PC-3 (cell line): ENCODE results near the gene MBNL1. TPM values are rescaled to one million over a fixed set of nuclear protein-coding genes. Genes with fewer than 3 reads are reported as not detected.

ENCODE experiments used
- ATAC-seq: fragments of 200-7000 bp; cut with Tn5 transposase; 2 replicates; pipeline ENCODE4 v1.9.1; 2020; ENCODE audit warnings: mild to moderate bottlenecking, moderate library complexity
- BruUV-seq: library from RNA; stranded (reverse); fragments of 400-500 nt; replicated peaks from 2 replicates; lab custom pipeline; 2021; lab: Mats Ljungman, UMichigan
- CTCF ChIA-PET: fragments of 300-600 bp; sonication (Branson Sonifier 250); formaldehyde crosslinking; loops from one replicate; lab custom pipeline; 2022; ENCODE audit warnings: antibody characterized with exemption; lab: Charles Lee
- POLR2A ChIA-PET: fragments of 300-600 bp; sonication (Branson Sonifier 250); formaldehyde crosslinking; loops from one replicate; lab custom pipeline; 2022; ENCODE audit warnings: antibody characterized with exemption; ENCODE audit not compliant: unreplicated experiment; lab: Charles Lee
- DNase-seq: peaks from one replicate; pipeline ENCODE4 v3.0.0-alpha.2; 2015
- H2AFZ ChIP-seq: fragments of 300-600 bp; sonication (generic); 2 replicates; pipeline ENCODE4 v1.6.0; 2016; ENCODE audit warnings: antibody characterized with exemption, low read length
- H3F3A ChIP-seq: fragments of 300-600 bp; sonication (generic); one replicate; pipeline ENCODE4 v1.6.0; 2017; ENCODE audit warnings: antibody characterized with exemption, low read length, control low read depth, mild to moderate bottlenecking; ENCODE audit not compliant: unreplicated experiment
- H3K27ac ChIP-seq: fragments of 300-600 bp; sonication (generic); 2 replicates; pipeline ENCODE4 v1.5.1; 2016; ENCODE audit warnings: mild to moderate bottlenecking, low read length
- H3K27me3 ChIP-seq: fragments of 300-600 bp; sonication (generic); 2 replicates; pipeline ENCODE4 v1.6.1; 2016; ENCODE audit warnings: low read length, mixed read lengths
- H3K36me3 ChIP-seq: fragments of 300-600 bp; sonication (generic); 2 replicates; pipeline ENCODE4 v1.6.1; 2016; ENCODE audit warnings: low read depth, mixed run types, low read length, mixed read lengths
- H3K4me1 ChIP-seq: fragments of 300-600 bp; sonication (generic); 2 replicates; pipeline ENCODE4 v1.5.1; 2016; ENCODE audit warnings: low read length; ENCODE audit not compliant: insufficient read depth
- H3K4me2 ChIP-seq: fragments of 300-600 bp; sonication (generic); 2 replicates; pipeline ENCODE4 v1.6.0; 2016; ENCODE audit warnings: low read length
- H3K4me3 ChIP-seq: fragments of 300-600 bp; sonication (generic); 2 replicates; pipeline ENCODE4 v1.5.1; 2016; ENCODE audit warnings: mild to moderate bottlenecking, low read length, mixed read lengths
- H3K79me2 ChIP-seq: fragments of 300-600 bp; sonication (generic); 2 replicates; pipeline ENCODE4 v1.6.1; 2017; ENCODE audit warnings: low read length, mixed read lengths
- H3K9ac ChIP-seq: fragments of 300-600 bp; sonication (generic); 2 replicates; pipeline ENCODE4 v1.6.0; 2016; ENCODE audit warnings: mild to moderate bottlenecking, low read length
- H3K9me2 ChIP-seq: fragments of 300-600 bp; sonication (generic); replicated peaks from 2 replicates; pipeline ENCODE4 v1.6.1; 2016; ENCODE audit warnings: mixed run types, low read length, mixed read lengths
- H3K9me3 ChIP-seq: fragments of 300-600 bp; sonication (generic); 2 replicates; pipeline ENCODE4 v1.6.1; 2016; ENCODE audit warnings: low read length, mixed read lengths
- H4K20me1 ChIP-seq: fragments of 300-600 bp; sonication (generic); 2 replicates; pipeline ENCODE4 v1.6.1; 2016; ENCODE audit warnings: low read length, mixed read lengths
- CTCF ChIP-seq: fragments of 300-600 bp; sonication (generic); conservative IDR thresholded peaks from 2 replicates; pipeline ENCODE4 v1.5.1; 2017; ENCODE audit warnings: antibody characterized with exemption, low read depth, mild to moderate bottlenecking, low read length
- EZH2 ChIP-seq: fragments of 300-600 bp; sonication (generic); IDR thresholded peaks from one replicate; pipeline ENCODE4 v1.6.1; 2017; ENCODE audit warnings: antibody characterized with exemption, mild to moderate bottlenecking, low read length; ENCODE audit not compliant: unreplicated experiment
- EZH2phosphoT487 ChIP-seq: fragments of 300-600 bp; sonication (generic); IDR thresholded peaks from 2 replicates; pipeline ENCODE4 v1.6.1; 2018; ENCODE audit warnings: mild to moderate bottlenecking, antibody characterized with exemption, low read length, borderline replicate concordance
- intact Hi-C: fragments of 100-400 bp; cut with micrococcal nuclease; formaldehyde crosslinking; loops from 2 replicates; pipeline ENCODE4 v1.9.0; 2023
- total RNA-seq: library from RNA; depleted of rRNA; stranded (reverse); fragments of >200 nt; gene quantifications from 2 replicates; pipeline ENCODE4 v1.2.3, GENCODE V29; 2014

The MBNL1 gene
- total RNA-seq, 1 experiment from 2014 or later = 161 TPM

- H3K9me3 ChIP-seq = no peaks in the 10 kb centered on the region
- ATAC-seq (no peak), DNase-seq (no peak)
- H3F3A ChIP-seq = no peaks in the 10 kb centered on the region
- no TSS peak for BruUV-seq
- H3K4me2 ChIP-seq = no peak overlapping the region
- H3K36me3 ChIP-seq = no peaks in the 10 kb centered on the region
- no peak overlapping the region for H3K9ac ChIP-seq
- no peaks in the 10 kb centered on the region; the same call in 1 of the 2 replicates for H3K27me3 ChIP-seq
- no peaks in the 10 kb centered on the region for H3K79me2 ChIP-seq
- CTCF ChIA-PET = no interaction called here
- no peak overlapping the region for H3K27ac ChIP-seq
- POLR2A ChIA-PET = no interaction called here
- no peak for TF ChIP-seq EZH2phosphoT487
- TF ChIP-seq CTCF = no peak
- TF ChIP-seq EZH2 = no peak
- no peak overlapping the region for H2AFZ ChIP-seq
- H3K4me3 ChIP-seq = no peak overlapping the region
- no peaks in the 10 kb centered on the region for H3K4me1 ChIP-seq
- H3K9me2 ChIP-seq = no peaks in the 10 kb centered on the region
- intact Hi-C loops = no loop called here
- H4K20me1 ChIP-seq = no peaks in the 10 kb centered on the region
Observed at GRCh38 chr3:152505926-152506325, 237.2 kb downstream of the MBNL1 start.

DNA sequence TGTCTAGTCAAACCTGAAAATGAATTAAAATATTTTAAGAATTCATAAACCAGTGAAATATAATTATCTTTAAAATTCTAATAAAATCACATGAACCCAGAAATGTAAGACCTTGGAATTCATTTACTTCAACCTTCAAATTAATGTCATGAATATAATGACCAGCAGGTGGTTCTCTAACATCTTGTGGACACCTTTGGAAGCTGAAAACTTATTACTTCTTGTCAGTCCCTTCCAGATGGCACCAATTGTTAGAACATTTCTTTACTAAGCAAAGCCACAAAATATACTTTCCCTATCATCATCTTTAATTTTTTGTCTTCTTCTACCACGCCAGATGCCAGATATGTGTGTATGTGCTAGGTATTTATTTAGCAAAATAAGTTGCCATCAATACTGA is 240.0 kb downstream of the MBNL1 start:
- CTCF ChIA-PET = interaction anchor here (0.5 to 1.0 kb wide), 2 partner anchors 36 to 397 kb away, joined by 3 to 6 read pairs; no protein-coding TSS in a partner anchor
- no peak overlapping the region for H3K4me3 ChIP-seq
- no peaks in the 10 kb centered on the region for H3K9me3 ChIP-seq
- H3K9me2 ChIP-seq = no peaks in the 10 kb centered on the region
- TF ChIP-seq CTCF (peak; percentile 58), EZH2phosphoT487 (no peak)
- BruUV-seq = no TSS peak
- no peaks in the 10 kb centered on the region for H4K20me1 ChIP-seq
- POLR2A ChIA-PET = no interaction called here
- no peaks in the 10 kb centered on the region for H3F3A ChIP-seq
- H3K9ac ChIP-seq = no peak overlapping the region
- ATAC-seq = peak; percentile 48; the same call in 1 of the 2 replicates
- no peak overlapping the region for H3K4me2 ChIP-seq
- intact Hi-C loops = loop anchor here (1.0 to 2.0 kb wide), 3 partner anchors 16 to 452 kb away; no protein-coding TSS in a partner anchor
- no peak overlapping the region for H2AFZ ChIP-seq
- no peaks in the 10 kb centered on the region for H3K79me2 ChIP-seq
- peak; percentile 61 for DNase-seq
- no peaks in the 10 kb centered on the region for H3K36me3 ChIP-seq
- no peaks in the 10 kb centered on the region; the same call in 1 of the 2 replicates for H3K27me3 ChIP-seq
- H3K4me1 ChIP-seq = no peaks in the 10 kb centered on the region
- no peak overlapping the region for H3K27ac ChIP-seq

DNA sequence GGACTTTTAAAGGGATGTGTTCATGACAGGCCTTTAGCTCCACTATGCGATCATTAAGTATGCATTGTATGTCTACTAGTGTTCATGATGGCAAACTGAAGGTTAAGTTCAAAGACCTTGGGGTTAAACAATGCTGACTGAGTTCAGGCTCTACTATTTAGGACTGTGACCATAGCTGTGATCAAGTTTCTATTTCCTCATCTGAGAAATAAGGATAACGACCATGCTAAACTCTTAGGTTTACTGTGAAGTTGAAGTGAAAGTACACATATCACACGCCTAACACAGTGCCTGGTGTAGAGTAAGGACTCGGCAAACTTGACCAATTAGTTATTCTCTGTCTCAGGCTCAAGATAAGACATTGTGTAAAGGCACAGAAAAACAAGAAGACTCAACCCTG is 243.2 kb downstream of the MBNL1 start:
- no peak overlapping the region for H3K27ac ChIP-seq
- H3K4me3 ChIP-seq = no peak overlapping the region
- no peak overlapping the region for H3K9ac ChIP-seq
- no peaks in the 10 kb centered on the region for H3K9me2 ChIP-seq
- intact Hi-C loops = no loop called here
- no peak overlapping the region for H3K4me2 ChIP-seq
- ChIA-PET POLR2A (no interaction called here), CTCF (no interaction called here)
- H3K4me1 ChIP-seq = no peaks in the 10 kb centered on the region
- BruUV-seq = no TSS peak
- no peaks in the 10 kb centered on the region for H3K79me2 ChIP-seq
- no peaks in the 10 kb centered on the region for H3F3A ChIP-seq
- no peak overlapping the region for H2AFZ ChIP-seq
- H3K27me3 ChIP-seq = no peaks in the 10 kb centered on the region; the same call in 1 of the 2 replicates
- H3K36me3 ChIP-seq = no peaks in the 10 kb centered on the region
- TF ChIP-seq EZH2phosphoT487 (no peak), EZH2 (no peak), CTCF (no peak)
- no peaks in the 10 kb centered on the region for H3K9me3 ChIP-seq
- H4K20me1 ChIP-seq = no peaks in the 10 kb centered on the region
- ATAC-seq (no peak), DNase-seq (no peak)
